Measurements from ENCODE around the gene LGALS9. TPM values are rescaled to one million over a fixed set of nuclear protein-coding genes. Genes with fewer than 3 reads are reported as not detected.

Gene LGALS9
- total and polyA plus RNA-seq, 2 experiments from 2014 or later, result 0.48 to 0.73 TPM

GRCh38 chr17:27616414-27616813, 14.6 kb upstream of the LGALS9 start:
- no peaks in the 10 kb centered on the region; the same call in 1 of the 2 replicates for H4K20me1 ChIP-seq (replicated peaks; ENCODE audit: insufficient read depth)

More at GRCh38 chr17:27616414-27616813, 14.6 kb upstream of the LGALS9 start:
- no peaks in the 10 kb centered on the region for H3K79me2 ChIP-seq (replicated peaks; ENCODE audit: insufficient read depth)
- H3K36me3 ChIP-seq (ENCODE audit: insufficient read depth), result peaks cover 16% of the 10 kb centered on the region
- no peak overlapping the region for H2AFZ ChIP-seq
- ATAC-seq, result no peak
- no peaks in the 10 kb centered on the region for H3K4me1 ChIP-seq (ENCODE audit: insufficient read depth)
- no peaks in the 10 kb centered on the region for H3K9me2 ChIP-seq (ENCODE audit: insufficient read depth)
- Mint-ChIP-seq H3K9me3 (no peaks in the 10 kb centered on the region; the same call in 2 of the 3 replicates), H3K36me3 (ENCODE audit: low read depth) (peaks cover 47% of the 10 kb centered on the region), H3K4me1 (no peaks in the 10 kb centered on the region), H3K27me3 (ENCODE audit: insufficient read depth, low read depth, poor library complexity) (peaks cover 4% of the 10 kb centered on the region), H3K4me3 (no peak overlapping the region), H3K27ac (no peak overlapping the region)
- no peak for DNase-seq (ENCODE audit: low spot score)
- H3K4me3 ChIP-seq, result no peak overlapping the region
- H3K27ac ChIP-seq (ENCODE audit: low read depth), result no peak overlapping the region
- TF ChIP-seq CREB1 (CRISPR knock-in tag; IDR thresholded peaks at IDR 0.05; ENCODE audit: low read depth) (no peak), POLR2AphosphoS5 (IDR thresholded peaks at IDR 0.05; ENCODE audit: low read depth) (no peak), REST (IDR thresholded peaks at IDR 0.05; ENCODE audit: unreplicated experiment) (no peak), ZNF462 (CRISPR knock-in tag; IDR thresholded peaks at IDR 0.05) (no peak), NANOG (IDR thresholded peaks at IDR 0.05; ENCODE audit: borderline replicate concordance) (no peak), EZH2phosphoT487 (IDR thresholded peaks at IDR 0.05; ENCODE audit: unreplicated experiment) (no peak), JUNB (IDR thresholded peaks at IDR 0.05; ENCODE audit: unreplicated experiment) (no peak), STAT1 (IDR thresholded peaks at IDR 0.05; ENCODE audit: unreplicated experiment) (no peak), CTCF (conservative IDR thresholded peaks at IDR 0.05; ENCODE audit: low read depth in 2 of 2) (no peak), ETS1 (IDR thresholded peaks at IDR 0.05) (no peak), ZNF331 (CRISPR knock-in tag; IDR thresholded peaks at IDR 0.05; ENCODE audit: low read depth) (no peak), ZNF114 (CRISPR knock-in tag; IDR thresholded peaks at IDR 0.05) (no peak), EZH2 (IDR thresholded peaks at IDR 0.05; ENCODE audit: low read depth, unreplicated experiment) (no peak)
- no peaks in the 10 kb centered on the region for H3F3A ChIP-seq (replicated peaks; ENCODE audit: low read depth)
- no peak overlapping the region for H3K4me2 ChIP-seq
- no peaks in the 10 kb centered on the region for H3K27me3 ChIP-seq (ENCODE audit: insufficient read depth)
